ENCODE data around the gene DTNA. TPM values are rescaled to one million over a fixed set of nuclear protein-coding genes. Genes with fewer than 3 reads are reported as not detected.
"Not testable (repeated sequence)": the region's sequence is repeated elsewhere in the genome, so short reads cannot be mapped to it uniquely, and the experiment has no call there.

DTNA gene
- total RNA-seq, 2 experiments from 2014 or later: not detected

DNA sequence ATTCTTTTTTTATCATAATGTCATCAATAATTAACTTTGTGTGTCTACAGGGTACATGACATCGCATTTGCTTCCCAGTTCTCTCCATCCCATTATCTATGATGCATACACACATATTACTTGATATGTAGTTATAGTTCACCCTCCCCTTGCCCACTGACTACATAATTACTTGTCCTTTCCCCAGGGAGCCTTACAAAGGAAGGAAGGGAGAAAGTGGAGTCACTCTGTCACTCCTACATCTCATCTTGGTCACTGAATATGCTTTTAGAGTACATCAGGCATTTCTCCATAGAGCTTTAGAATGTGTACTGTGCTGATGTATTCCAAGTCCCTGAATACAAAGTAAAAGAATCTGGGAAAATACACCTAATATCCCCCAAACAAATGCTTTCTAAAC lies 6.0 kb upstream of the DTNA start:
- Mint-ChIP-seq H3K4me3 (no peak overlapping the region), H3K9me3 (no peaks in the 10 kb centered on the region), H3K27me3 (no peaks in the 10 kb centered on the region), H3K4me1 (no peaks in the 10 kb centered on the region), H3K27ac (no peak overlapping the region), H3K36me3 (ENCODE audit: low read depth) (no peaks in the 10 kb centered on the region)
- POLR2A ChIA-PET: no interaction called here
- DNase-seq: no peak
- CTCF ChIA-PET: no interaction called here

DNA sequence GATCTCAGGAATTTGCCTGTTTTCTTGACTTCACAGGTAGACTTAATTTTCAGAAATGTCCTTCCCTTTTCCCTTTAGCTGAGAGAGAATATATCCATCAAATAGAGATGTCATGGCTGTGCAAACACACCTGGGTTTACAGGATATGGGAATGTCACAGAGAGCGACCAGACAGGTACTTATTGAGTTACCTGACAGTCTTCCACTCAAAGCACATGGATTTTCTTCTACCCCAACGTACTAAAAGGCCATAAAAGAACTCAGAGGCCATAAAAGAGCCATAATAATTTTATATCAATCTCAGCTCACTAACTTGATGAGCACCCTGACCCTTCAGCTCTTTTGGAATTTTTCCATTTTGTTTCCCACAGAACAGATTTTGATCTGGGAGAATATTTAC lies 5.3 kb upstream of the DTNA start:
- H3K27me3 Mint-ChIP-seq: no peaks in the 10 kb centered on the region
- H3K4me1 Mint-ChIP-seq: no peaks in the 10 kb centered on the region
- POLR2A ChIA-PET: no interaction called here
- no peak for DNase-seq
- no peak overlapping the region for H3K27ac Mint-ChIP-seq
- no peaks in the 10 kb centered on the region for H3K36me3 Mint-ChIP-seq (ENCODE audit: low read depth)
- H3K4me3 Mint-ChIP-seq: no peak overlapping the region
- H3K9me3 Mint-ChIP-seq: no peaks in the 10 kb centered on the region
- CTCF ChIA-PET: no interaction called here

DNA sequence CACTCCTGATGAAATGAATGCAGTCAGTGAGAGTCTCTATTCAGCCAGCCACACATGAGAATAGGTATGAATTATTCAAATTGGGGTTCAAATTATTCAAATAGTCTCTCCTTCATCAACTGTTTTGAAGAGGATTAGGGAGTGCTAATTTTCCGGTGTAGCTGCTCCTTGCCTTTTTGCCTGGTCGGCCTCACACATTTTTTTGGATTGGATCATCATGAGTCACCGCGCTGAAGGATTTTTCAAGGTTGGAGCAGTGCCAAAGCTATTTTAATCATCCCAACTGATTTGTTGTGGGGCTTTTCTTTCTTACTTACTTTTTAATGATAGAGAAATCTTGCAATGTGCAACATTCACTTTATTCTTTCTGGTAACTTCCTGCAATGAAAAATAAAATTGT lies 2.4 kb upstream of the DTNA start:
- Mint-ChIP-seq H3K27me3 (peaks cover 2% of the 10 kb centered on the region), H3K27ac (no peak overlapping the region), H3K4me1 (no peaks in the 10 kb centered on the region), H3K36me3 (ENCODE audit: low read depth) (no peaks in the 10 kb centered on the region), H3K9me3 (no peaks in the 10 kb centered on the region), H3K4me3 (no peak overlapping the region)
- ChIA-PET CTCF (no interaction called here), POLR2A (no interaction called here)
- no peak for DNase-seq

DNA sequence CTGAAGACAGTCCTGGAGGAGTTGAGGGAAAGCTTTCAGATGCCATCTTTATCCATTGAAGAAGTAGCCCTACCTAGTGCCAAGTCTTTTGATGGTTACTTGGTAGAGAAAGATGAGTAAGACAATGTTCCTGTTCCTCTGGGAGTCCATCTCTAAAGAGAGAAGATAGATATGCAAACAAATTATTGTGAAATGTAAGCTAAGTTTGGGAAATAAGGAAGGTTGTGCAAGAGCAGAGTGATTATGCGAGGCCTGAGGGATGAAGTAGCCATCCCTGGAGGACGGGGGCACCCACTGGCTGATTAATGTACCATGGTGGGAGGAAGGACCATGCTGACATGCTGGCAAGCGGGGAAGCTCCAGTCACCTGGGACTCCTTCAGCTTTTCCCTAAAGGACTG lies 994 bp upstream of the DTNA start:
- POLR2A ChIA-PET: no interaction called here
- CTCF ChIA-PET: no interaction called here
- Mint-ChIP-seq H3K27ac (no peak overlapping the region), H3K27me3 (peaks cover 2% of the 10 kb centered on the region), H3K36me3 (ENCODE audit: low read depth) (no peaks in the 10 kb centered on the region), H3K4me1 (no peaks in the 10 kb centered on the region), H3K9me3 (no peaks in the 10 kb centered on the region), H3K4me3 (no peak overlapping the region)
- no peak for DNase-seq

DNA sequence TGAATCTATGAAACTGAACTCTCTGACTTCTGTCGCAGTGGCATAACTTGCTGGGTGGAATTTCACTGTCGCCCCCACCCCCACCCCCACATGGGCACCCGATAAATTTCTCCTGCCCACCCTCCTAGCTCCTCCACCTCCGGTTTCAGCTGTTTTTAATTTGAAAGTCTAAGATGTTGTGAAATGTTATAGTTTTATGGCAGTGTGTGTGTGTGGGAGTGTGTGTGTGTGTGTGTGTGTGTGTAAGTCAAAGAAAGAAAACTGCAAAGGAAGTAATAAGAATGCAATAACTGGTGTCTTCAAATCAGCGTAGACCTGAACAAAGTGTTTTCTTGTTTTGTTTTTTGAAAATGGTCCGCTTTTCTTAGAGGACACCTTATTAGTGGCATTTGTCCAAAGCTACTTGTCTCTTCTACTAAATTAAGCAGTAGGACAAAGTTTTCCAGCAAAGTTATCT lies 388 bp downstream of the DTNA start:
- Mint-ChIP-seq H3K4me1 (no peaks in the 10 kb centered on the region), H3K36me3 (ENCODE audit: low read depth) (no peaks in the 10 kb centered on the region), H3K4me3 (no peak overlapping the region), H3K9me3 (no peaks in the 10 kb centered on the region), H3K27me3 (peaks cover 2% of the 10 kb centered on the region), H3K27ac (no peak overlapping the region)
- ChIA-PET POLR2A (no interaction called here), CTCF (no interaction called here)
- no peak for DNase-seq

DNA sequence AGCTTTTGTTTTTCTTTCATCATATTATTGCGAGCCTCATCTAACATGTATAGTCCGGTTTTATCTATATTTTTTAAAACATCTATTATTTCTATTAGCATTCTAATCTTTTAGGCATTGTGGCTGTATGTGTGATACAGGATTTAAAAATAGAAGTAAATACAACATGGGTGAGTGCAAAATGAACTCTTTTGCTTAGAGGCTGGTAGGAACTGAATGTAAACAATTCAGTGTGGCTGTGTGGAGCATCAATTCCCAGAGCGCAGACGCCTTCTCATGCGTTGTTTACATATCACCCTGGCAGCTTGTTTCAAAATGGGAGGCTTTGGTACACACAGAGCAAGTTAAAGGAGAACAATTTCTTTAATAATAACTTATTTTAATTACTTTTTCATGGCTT lies 836 bp downstream of the DTNA start:
- Mint-ChIP-seq H3K27ac (no peak overlapping the region), H3K9me3 (no peaks in the 10 kb centered on the region), H3K27me3 (peaks cover 2% of the 10 kb centered on the region), H3K36me3 (ENCODE audit: low read depth) (no peaks in the 10 kb centered on the region), H3K4me3 (no peak overlapping the region), H3K4me1 (no peaks in the 10 kb centered on the region)
- no peak for DNase-seq
- CTCF ChIA-PET: no interaction called here
- POLR2A ChIA-PET: no interaction called here

DNA sequence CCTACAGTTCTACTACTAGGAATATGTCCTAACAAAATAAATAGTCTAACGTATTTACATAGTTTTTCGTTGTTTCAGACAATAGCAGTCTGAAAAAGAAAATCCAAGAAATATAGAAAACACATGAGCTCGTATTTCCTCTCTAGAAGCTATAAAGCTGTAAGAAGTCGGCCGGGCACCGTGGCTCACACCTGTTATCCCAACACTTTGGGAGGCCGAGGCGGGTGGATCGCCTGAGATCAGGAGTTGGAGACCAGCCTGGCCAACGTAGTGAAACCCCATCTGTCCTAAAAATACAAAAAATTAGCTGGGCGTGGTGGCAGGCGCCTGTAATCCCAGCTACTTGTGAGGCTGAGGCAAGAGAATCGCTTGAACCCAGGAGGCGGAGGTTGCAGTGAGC lies 6.0 kb downstream of the DTNA start:
- CTCF ChIA-PET; DNase-seq; H3K36me3 Mint-ChIP-seq (ENCODE audit: low read depth); POLR2A ChIA-PET; H3K9me3 Mint-ChIP-seq; H3K27ac Mint-ChIP-seq; H3K27me3 Mint-ChIP-seq; H3K4me1 Mint-ChIP-seq; H3K4me3 Mint-ChIP-seq: not testable (repeated sequence)

DNA sequence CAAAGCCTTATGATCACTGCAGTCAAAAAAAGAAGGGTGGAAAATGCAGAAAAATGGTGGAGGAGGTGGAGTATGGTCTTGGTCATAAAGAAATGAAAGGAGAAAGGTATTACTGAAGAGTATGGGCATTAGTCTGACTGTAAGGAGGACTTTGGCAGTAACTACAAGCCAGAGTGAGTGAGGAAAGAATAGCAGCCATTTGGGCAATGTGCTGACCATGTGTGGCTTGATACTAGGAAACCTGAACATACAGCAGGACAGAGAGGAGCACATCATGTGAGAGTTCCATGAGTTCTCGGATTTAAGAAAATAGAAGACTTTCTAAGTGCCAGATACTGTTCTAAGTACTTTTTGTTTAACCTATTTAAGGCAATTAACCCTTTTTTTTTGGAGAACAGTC lies 8.5 kb downstream of the DTNA start:
- Mint-ChIP-seq H3K36me3 (ENCODE audit: low read depth) (no peaks in the 10 kb centered on the region), H3K4me1 (no peaks in the 10 kb centered on the region), H3K27ac (no peak overlapping the region), H3K4me3 (no peak overlapping the region), H3K27me3 (peaks cover 5% of the 10 kb centered on the region), H3K9me3 (no peaks in the 10 kb centered on the region)
- DNase-seq: no peak
- POLR2A ChIA-PET: no interaction called here
- CTCF ChIA-PET: no interaction called here

DNA sequence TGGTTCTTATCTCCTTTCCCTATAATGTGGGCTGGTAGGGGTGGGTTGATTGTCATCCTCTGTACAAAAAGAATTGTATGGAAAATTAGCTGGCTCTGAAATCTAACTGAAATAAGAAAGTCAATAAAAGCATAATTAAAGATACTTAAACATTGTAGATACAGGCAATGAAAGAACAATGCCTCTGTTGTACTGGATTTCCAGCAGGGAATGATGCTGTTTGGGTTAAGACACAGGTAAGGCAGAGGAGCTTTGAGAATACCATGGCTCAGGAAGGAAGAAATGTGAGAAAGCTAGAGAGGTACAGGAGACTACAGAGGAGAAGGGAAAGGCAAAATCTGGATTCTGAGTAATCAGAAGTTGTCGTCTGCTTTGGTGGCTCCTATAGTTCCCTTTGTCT lies 10.1 kb downstream of the DTNA start:
- H3K27ac Mint-ChIP-seq: no peak overlapping the region
- peaks cover 9% of the 10 kb centered on the region for H3K27me3 Mint-ChIP-seq
- POLR2A ChIA-PET: no interaction called here
- H3K9me3 Mint-ChIP-seq: peaks cover 2% of the 10 kb centered on the region
- H3K36me3 Mint-ChIP-seq (ENCODE audit: low read depth): no peaks in the 10 kb centered on the region
- H3K4me1 Mint-ChIP-seq: no peaks in the 10 kb centered on the region
- no peak overlapping the region for H3K4me3 Mint-ChIP-seq
- CTCF ChIA-PET: interaction anchor here (0.9 to 1.1 kb wide), 2 partner anchors 16 to 59 kb away, joined by 3 read pairs; no protein-coding TSS in a partner anchor
- no peak for DNase-seq

DNA sequence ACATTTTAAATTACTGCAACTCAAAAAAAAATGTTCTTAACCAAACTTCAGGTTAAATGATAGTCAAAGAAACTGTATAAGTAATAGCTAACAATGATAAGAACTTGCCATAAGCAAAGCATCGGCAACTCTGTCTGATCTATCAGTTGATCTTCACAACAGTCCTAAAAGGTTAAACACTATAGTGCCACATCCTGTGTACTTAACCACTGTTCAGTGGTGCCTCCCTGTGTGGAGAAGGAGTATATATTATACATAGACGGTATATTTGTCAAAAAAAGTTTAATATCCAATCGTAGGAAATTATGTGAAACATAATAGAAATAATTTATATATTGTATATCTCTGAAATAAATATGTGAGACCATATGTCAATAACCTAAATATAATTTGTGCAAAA lies 13.0 kb downstream of the DTNA start:
- ChIA-PET CTCF (no interaction called here), POLR2A (no interaction called here)
- H3K4me1 Mint-ChIP-seq: no peaks in the 10 kb centered on the region

DNA sequence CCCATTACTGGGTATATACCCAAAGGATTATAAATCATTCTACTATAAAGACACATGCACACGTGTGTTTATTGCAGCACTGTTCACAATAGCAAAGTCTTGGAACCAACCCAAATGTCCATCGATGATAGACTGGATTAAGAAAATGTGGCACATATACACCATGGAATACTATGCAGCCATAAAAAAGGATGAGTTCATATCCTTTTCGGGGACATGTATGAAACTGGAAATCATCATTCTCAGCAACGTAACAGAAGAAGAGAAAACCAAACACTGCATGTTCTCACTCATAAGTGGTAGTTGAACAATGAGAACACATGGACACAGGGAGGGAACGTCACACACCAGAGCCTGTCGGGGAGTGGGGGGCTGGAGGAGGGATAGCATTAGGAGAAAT lies 15.6 kb downstream of the DTNA start:
- DNase-seq; H3K27ac Mint-ChIP-seq; H3K4me3 Mint-ChIP-seq; H3K9me3 Mint-ChIP-seq; POLR2A ChIA-PET; H3K36me3 Mint-ChIP-seq (ENCODE audit: low read depth); CTCF ChIA-PET; H3K27me3 Mint-ChIP-seq; H3K4me1 Mint-ChIP-seq: not testable (repeated sequence)

More for the DNA sequence above, 13.0 kb downstream of the DTNA start:
- no peak overlapping the region for H3K27ac Mint-ChIP-seq
- H3K4me3 Mint-ChIP-seq: no peak overlapping the region
- H3K27me3 Mint-ChIP-seq: peaks cover 9% of the 10 kb centered on the region
- no peaks in the 10 kb centered on the region for H3K36me3 Mint-ChIP-seq (ENCODE audit: low read depth)
- peaks cover 2% of the 10 kb centered on the region for H3K9me3 Mint-ChIP-seq
- no peak for DNase-seq

DNA sequence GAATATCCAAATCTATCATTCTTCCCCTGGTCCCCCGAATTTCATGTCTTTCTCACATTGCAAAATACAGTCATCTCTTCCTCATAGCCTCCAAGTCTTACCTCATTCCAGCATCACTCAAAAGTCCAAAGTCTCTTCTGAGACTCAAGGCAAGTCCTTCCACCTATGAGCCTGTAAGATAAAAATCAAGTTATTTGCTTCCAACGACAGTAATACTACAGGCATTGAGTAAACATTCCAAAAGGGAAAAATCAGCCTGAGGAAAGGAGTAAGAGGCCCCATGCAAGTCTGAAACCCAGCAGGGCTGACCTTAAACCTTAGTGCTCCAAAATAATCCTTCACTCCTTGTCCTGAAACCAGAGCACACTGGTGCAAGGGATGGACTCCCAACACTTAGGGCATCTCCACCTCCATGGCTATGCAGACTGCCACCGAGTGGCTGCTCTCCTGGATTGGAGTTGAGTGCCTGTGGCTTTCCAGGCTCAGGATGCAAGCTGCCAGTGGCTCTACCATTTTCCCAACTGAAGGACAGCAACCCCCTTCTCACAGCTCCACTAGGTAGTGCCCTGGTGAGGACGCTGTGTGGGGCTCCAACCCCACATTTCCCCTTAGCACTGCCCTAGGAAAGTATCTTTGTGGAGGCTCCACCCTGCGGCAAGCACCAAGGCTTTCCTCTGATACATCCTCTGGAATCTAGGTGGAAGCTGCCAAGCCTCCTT lies 16.3 kb downstream of the DTNA start:
- ChIA-PET CTCF (no interaction called here), POLR2A (no interaction called here)
- no peak for DNase-seq
- Mint-ChIP-seq H3K4me1 (no peaks in the 10 kb centered on the region), H3K36me3 (ENCODE audit: low read depth) (no peaks in the 10 kb centered on the region), H3K9me3 (peaks cover 2% of the 10 kb centered on the region), H3K27ac (no peak overlapping the region), H3K4me3 (no peak overlapping the region), H3K27me3 (peaks cover 7% of the 10 kb centered on the region)

DNA sequence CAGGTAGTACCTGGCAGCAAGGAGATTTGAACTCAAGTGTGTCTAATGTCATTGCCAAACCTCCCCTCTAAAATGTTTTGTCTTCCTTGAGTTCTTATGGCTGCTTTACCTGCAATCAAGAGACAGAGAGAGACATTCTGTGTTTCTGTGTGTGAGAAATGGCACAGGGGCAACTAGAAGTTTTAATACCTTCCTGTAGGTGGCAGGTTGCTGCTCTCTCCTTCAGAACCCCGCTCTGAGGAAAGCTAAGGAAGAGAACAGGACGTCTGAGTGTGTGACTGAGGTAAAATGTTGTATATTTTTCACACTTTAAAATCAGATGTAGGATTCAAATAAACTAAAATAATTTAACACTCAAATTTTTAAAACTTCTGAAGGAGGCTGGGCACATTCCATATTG lies 19.2 kb downstream of the DTNA start:
- H3K4me3 Mint-ChIP-seq: no peak overlapping the region
- no peak overlapping the region for H3K27ac Mint-ChIP-seq
- DNase-seq: no peak
- peaks cover 2% of the 10 kb centered on the region for H3K9me3 Mint-ChIP-seq
- peaks cover 10% of the 10 kb centered on the region for H3K27me3 Mint-ChIP-seq
- H3K36me3 Mint-ChIP-seq (ENCODE audit: low read depth): no peaks in the 10 kb centered on the region
- POLR2A ChIA-PET: no interaction called here
- no peaks in the 10 kb centered on the region for H3K4me1 Mint-ChIP-seq
- CTCF ChIA-PET: no interaction called here

DNA sequence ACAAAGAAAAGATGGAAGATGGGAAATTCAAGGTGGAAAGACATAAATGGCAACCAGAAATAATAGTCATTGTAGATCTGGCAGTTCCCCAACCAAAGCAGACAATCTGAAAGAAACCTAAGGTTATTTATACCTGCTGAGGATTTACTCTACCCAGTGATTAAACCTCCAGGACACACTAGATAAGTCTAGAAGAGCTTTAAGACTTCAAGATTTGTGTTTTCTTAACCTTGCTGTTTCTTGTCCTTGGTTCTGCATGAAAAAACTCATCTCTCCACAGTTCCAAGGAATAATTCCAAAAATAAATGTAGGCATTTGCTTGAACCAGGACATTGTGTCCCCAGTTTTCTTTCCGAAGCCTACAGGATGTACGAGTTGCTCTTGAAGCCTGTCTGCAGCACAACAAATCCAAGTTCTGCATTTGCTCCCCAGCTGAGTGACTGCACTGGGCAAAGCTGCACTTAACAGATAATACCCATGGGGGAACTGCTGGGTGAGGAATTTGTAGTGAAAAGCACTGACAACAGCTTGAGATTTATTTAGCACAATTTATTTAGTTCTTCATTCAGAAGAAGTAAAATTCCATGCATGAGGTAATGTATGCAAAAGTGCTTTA lies 19.8 kb downstream of the DTNA start:
- Mint-ChIP-seq H3K4me3 (no peak overlapping the region), H3K36me3 (ENCODE audit: low read depth) (no peaks in the 10 kb centered on the region), H3K4me1 (no peaks in the 10 kb centered on the region), H3K27ac (no peak overlapping the region), H3K27me3 (peaks cover 6% of the 10 kb centered on the region), H3K9me3 (no peaks in the 10 kb centered on the region)
- ChIA-PET CTCF (no interaction called here), POLR2A (no interaction called here)
- DNase-seq: no peak

All from activated CD4-positive, alpha-beta T cell treated with anti-CD3 and anti-CD28 coated beads, Interleukin-2, amount 10 ng/mL, durations not matched to agents 7 days and 5 days (primary cell).